Fibroblast of pulmonary artery (primary cell): ENCODE measurements around the gene KRT85.

Source experiments
- DNase-seq: peaks from one replicate; pipeline ENCODE4 v3.0.0-alpha.2; 2010; ENCODE audit warnings: low read depth
- H3K4me3 ChIP-seq: replicated peaks from 2 replicates; pipeline ENCODE4 v1.5.1; 2011; ENCODE audit warnings: low read depth, mild to moderate bottlenecking, control low read depth, low read length, moderate library complexity
- CTCF ChIP-seq: IDR thresholded peaks from 2 replicates; pipeline ENCODE4 v1.5.1; 2011; ENCODE audit warnings: mild to moderate bottlenecking, control low read depth, low read length, inconsistent platforms; ENCODE audit errors: missing control alignments

Gene KRT85

GRCh38 chr12:52335598-52336262 lies 31.6 kb downstream of the KRT85 start:
- no peak for DNase-seq
- no peak for TF ChIP-seq CTCF
- no peak overlapping the region for H3K4me3 ChIP-seq

- DNase-seq: no peak
- no peak overlapping the region for H3K4me3 ChIP-seq
- no peak for TF ChIP-seq CTCF
Measured at GRCh38 chr12:52334185-52334584, 33.1 kb downstream of the KRT85 start.

GRCh38 chr12:52333321-52333720 lies 34.0 kb downstream of the KRT85 start:
- no peak overlapping the region for H3K4me3 ChIP-seq
- no peak for DNase-seq
- TF ChIP-seq CTCF: no peak

- no peak for DNase-seq
- no peak for TF ChIP-seq CTCF
- H3K4me3 ChIP-seq: no peak overlapping the region
Measured at GRCh38 chr12:52332381-52332780, 34.9 kb downstream of the KRT85 start.

GRCh38 chr12:52331833-52332232 lies 35.4 kb downstream of the KRT85 start:
- no peak for DNase-seq
- no peak for TF ChIP-seq CTCF
- H3K4me3 ChIP-seq: no peak overlapping the region

- no peak overlapping the region for H3K4me3 ChIP-seq
- DNase-seq: no peak
- TF ChIP-seq CTCF: no peak
Measured at GRCh38 chr12:52331039-52331438, 36.2 kb downstream of the KRT85 start.

GRCh38 chr12:52327830-52328500 lies 39.3 kb downstream of the KRT85 start:
- TF ChIP-seq CTCF: no peak
- no peak overlapping the region for H3K4me3 ChIP-seq
- DNase-seq: no peak
